ACHN (cell line): ENCODE results near the gene UXS1.

ENCODE experiments used
- DNase-seq: peaks from one replicate; pipeline ENCODE4 v3.0.0-alpha.2; 2015
- in situ Hi-C: cut with HindIII; loops from 2 replicates; pipeline ENCODE4 v1.10.0; 2017; ENCODE audit warnings: low sequenced_read_pairs, low pct_ligation_motif_present, low pct_unique_long_range_greater_than_20kb

Gene UXS1

GRCh38 chr2:106073678-106074406 is 120.3 kb downstream of the UXS1 start:
- no peak for DNase-seq
- in situ Hi-C loops = no loop called here

GRCh38 chr2:106070181-106070580 is 123.9 kb downstream of the UXS1 start:
- in situ Hi-C loops = no loop called here

GRCh38 chr2:106068451-106068850 is 125.7 kb downstream of the UXS1 start:
- in situ Hi-C loops = no loop called here

More at GRCh38 chr2:106070181-106070580, 123.9 kb downstream of the UXS1 start:
- no peak for DNase-seq

GRCh38 chr2:106065983-106066820 is 127.9 kb downstream of the UXS1 start:
- in situ Hi-C loops = no loop called here
- no peak for DNase-seq

More at GRCh38 chr2:106068451-106068850, 125.7 kb downstream of the UXS1 start:
- DNase-seq = no peak

GRCh38 chr2:106065268-106065982 is 128.7 kb downstream of the UXS1 start:
- in situ Hi-C loops = no loop called here
- DNase-seq = no peak

GRCh38 chr2:106063181-106063580 is 130.9 kb downstream of the UXS1 start:
- in situ Hi-C loops = no loop called here
- DNase-seq = no peak

GRCh38 chr2:106062627-106063026 is 131.5 kb downstream of the UXS1 start:
- in situ Hi-C loops = no loop called here

GRCh38 chr2:106061611-106062349 is 132.3 kb downstream of the UXS1 start:
- in situ Hi-C loops = no loop called here

More at GRCh38 chr2:106062627-106063026, 131.5 kb downstream of the UXS1 start:
- DNase-seq = no peak

GRCh38 chr2:106059416-106060065 is 134.6 kb downstream of the UXS1 start:
- in situ Hi-C loops = no loop called here
- no peak for DNase-seq

More at GRCh38 chr2:106061611-106062349, 132.3 kb downstream of the UXS1 start:
- DNase-seq = no peak

- no peak for DNase-seq
- in situ Hi-C loops = no loop called here
Measured at GRCh38 chr2:106058469-106059137, 135.5 kb downstream of the UXS1 start.

- in situ Hi-C loops = no loop called here
- DNase-seq = no peak
Measured at GRCh38 chr2:106057206-106057605, 136.9 kb downstream of the UXS1 start.

GRCh38 chr2:106054880-106055655 is 139.0 kb downstream of the UXS1 start:
- in situ Hi-C loops = no loop called here
- no peak for DNase-seq

GRCh38 chr2:106054321-106054720 is 139.8 kb downstream of the UXS1 start:
- in situ Hi-C loops = no loop called here
- DNase-seq = no peak

- in situ Hi-C loops = no loop called here
- no peak for DNase-seq
Measured at GRCh38 chr2:106053581-106053980, 140.5 kb downstream of the UXS1 start.

- in situ Hi-C loops = no loop called here
- DNase-seq = peak; percentile 60
Measured at GRCh38 chr2:106053116-106053515, 141.0 kb downstream of the UXS1 start.

- in situ Hi-C loops = no loop called here
- DNase-seq = no peak
Measured at GRCh38 chr2:106044859-106045258, 149.2 kb downstream of the UXS1 start.

GRCh38 chr2:106044021-106044420 is 150.1 kb downstream of the UXS1 start:
- in situ Hi-C loops = no loop called here

More at GRCh38 chr2:106044021-106044420, 150.1 kb downstream of the UXS1 start:
- no peak for DNase-seq
